Ectodermal cell (in vitro differentiated cells): ENCODE data around the gene USP38.

Source experiments
- H3K27ac ChIP-seq: 2 replicates; pipeline ENCODE4 v1.7.0; 2013; ENCODE audit warnings: mild to moderate bottlenecking, low read depth, low read length; ENCODE audit not compliant: insufficient read depth, poor library complexity, severe bottlenecking
- H3K27me3 ChIP-seq: 2 replicates; pipeline ENCODE4 v1.7.0; 2013; ENCODE audit warnings: mild to moderate bottlenecking, low read length; ENCODE audit not compliant: insufficient read depth, control insufficient read depth, poor library complexity, severe bottlenecking
- H3K36me3 ChIP-seq: one replicate; pipeline ENCODE4 v1.7.0; 2013; ENCODE audit warnings: low read length; ENCODE audit not compliant: control insufficient read depth, insufficient read depth
- H3K4me1 ChIP-seq: one replicate; pipeline ENCODE4 v1.7.0; 2013; ENCODE audit warnings: low read length; ENCODE audit not compliant: control insufficient read depth, insufficient read depth
- H3K4me3 ChIP-seq: 2 replicates; pipeline ENCODE4 v1.7.0; 2013; ENCODE audit warnings: low read depth, low read length, control low read depth; ENCODE audit not compliant: insufficient read depth
- H3K9me3 ChIP-seq: 2 replicates; pipeline ENCODE4 v1.7.0; 2013; ENCODE audit warnings: mild to moderate bottlenecking, low read length, moderate library complexity; ENCODE audit not compliant: control insufficient read depth
- WGBS, 2 experiments: methylation state at CpG; one replicate each; pipeline ENCODE4 v1.1.7; 2013; ENCODE audit warnings: missing lambda C conversion rate in 2 of 2; 5-methylcytosine and 5-hydroxymethylcytosine counted together

The USP38 gene

GRCh38 chr4:143241892-143242291 is 57.2 kb downstream of the USP38 start:
- Histone ChIP-seq H3K9me3 (no peaks in the 10 kb centered on the region), H3K27ac (no peak overlapping the region), H3K27me3 (no peaks in the 10 kb centered on the region), H3K4me3 (no peak overlapping the region), H3K4me1 (no peaks in the 10 kb centered on the region), H3K36me3 (no peaks in the 10 kb centered on the region)
- 91 to 100% methylated on average over 1 of the region's 1 CpG for WGBS, 2 experiments

- 92 to 93% methylated on average over 2 of the region's 2 CpGs for WGBS, 2 experiments
- Histone ChIP-seq H3K4me1 (no peaks in the 10 kb centered on the region), H3K9me3 (no peaks in the 10 kb centered on the region), H3K4me3 (no peak overlapping the region), H3K27me3 (no peaks in the 10 kb centered on the region), H3K36me3 (no peaks in the 10 kb centered on the region), H3K27ac (no peak overlapping the region)
Measured at GRCh38 chr4:143243041-143243440, 58.3 kb downstream of the USP38 start.

GRCh38 chr4:143246977-143247376 is 62.3 kb downstream of the USP38 start:
- no peaks in the 10 kb centered on the region for H3K4me1 ChIP-seq
- no peaks in the 10 kb centered on the region for H3K27me3 ChIP-seq
- 81 to 85% methylated on average over 3 to 4 of the region's 4 CpGs for WGBS, 2 experiments

GRCh38 chr4:143247866-143248265 is 63.1 kb downstream of the USP38 start:
- Histone ChIP-seq H3K9me3 (no peaks in the 10 kb centered on the region), H3K27me3 (no peaks in the 10 kb centered on the region), H3K4me1 (no peaks in the 10 kb centered on the region), H3K4me3 (no peak overlapping the region), H3K27ac (no peak overlapping the region), H3K36me3 (no peaks in the 10 kb centered on the region)
- 89 to 91% methylated on average over 2 of the region's 2 CpGs for WGBS, 2 experiments

More at GRCh38 chr4:143246977-143247376, 62.3 kb downstream of the USP38 start:
- H3K4me3 ChIP-seq: no peak overlapping the region
- no peaks in the 10 kb centered on the region for H3K9me3 ChIP-seq
- H3K36me3 ChIP-seq: no peaks in the 10 kb centered on the region
- H3K27ac ChIP-seq: no peak overlapping the region

- Histone ChIP-seq H3K4me1 (no peaks in the 10 kb centered on the region), H3K9me3 (no peaks in the 10 kb centered on the region), H3K4me3 (no peak overlapping the region), H3K27ac (no peak overlapping the region), H3K36me3 (no peaks in the 10 kb centered on the region), H3K27me3 (no peaks in the 10 kb centered on the region)
- WGBS, 2 experiments: 90 to 94% methylated on average over 4 of the region's 4 CpGs
Measured at GRCh38 chr4:143248827-143249226, 64.1 kb downstream of the USP38 start.

GRCh38 chr4:143250617-143251016 is 65.9 kb downstream of the USP38 start:
- no peaks in the 10 kb centered on the region for H3K36me3 ChIP-seq
- no peaks in the 10 kb centered on the region for H3K9me3 ChIP-seq
- no peak overlapping the region for H3K27ac ChIP-seq
- H3K4me1 ChIP-seq: no peaks in the 10 kb centered on the region
- no peak overlapping the region for H3K4me3 ChIP-seq
- WGBS, 2 experiments: 98 to 100% methylated on average over 2 to 3 of the region's 3 CpGs
- no peaks in the 10 kb centered on the region for H3K27me3 ChIP-seq

GRCh38 chr4:143251348-143251747 is 66.6 kb downstream of the USP38 start:
- Histone ChIP-seq H3K9me3 (no peaks in the 10 kb centered on the region), H3K36me3 (no peaks in the 10 kb centered on the region), H3K4me1 (no peaks in the 10 kb centered on the region), H3K4me3 (no peak overlapping the region), H3K27ac (no peak overlapping the region), H3K27me3 (no peaks in the 10 kb centered on the region)
- 95 to 100% methylated on average over 1 of the region's 1 CpG for WGBS, 2 experiments

- WGBS, 2 experiments: 56 to 58% methylated on average over 1 of the region's 1 CpG
- Histone ChIP-seq H3K4me1 (no peaks in the 10 kb centered on the region), H3K36me3 (no peaks in the 10 kb centered on the region), H3K27ac (no peak overlapping the region), H3K4me3 (no peak overlapping the region), H3K27me3 (no peaks in the 10 kb centered on the region), H3K9me3 (no peaks in the 10 kb centered on the region)
Measured at GRCh38 chr4:143251779-143252178, 67.1 kb downstream of the USP38 start.

GRCh38 chr4:143252478-143252877 is 67.8 kb downstream of the USP38 start:
- 89 to 95% methylated on average over 1 to 2 of the region's 3 CpGs for WGBS, 2 experiments
- H3K27ac ChIP-seq: no peak overlapping the region
- H3K9me3 ChIP-seq: no peaks in the 10 kb centered on the region
- no peak overlapping the region for H3K4me3 ChIP-seq
- no peaks in the 10 kb centered on the region for H3K4me1 ChIP-seq
- no peaks in the 10 kb centered on the region for H3K27me3 ChIP-seq
- no peaks in the 10 kb centered on the region for H3K36me3 ChIP-seq

- H3K27me3 ChIP-seq: no peaks in the 10 kb centered on the region
- WGBS, 2 experiments: 96% methylated on average over 2 of the region's 2 CpGs
- H3K4me3 ChIP-seq: no peak overlapping the region
- H3K4me1 ChIP-seq: no peaks in the 10 kb centered on the region
- no peaks in the 10 kb centered on the region for H3K9me3 ChIP-seq
- H3K27ac ChIP-seq: no peak overlapping the region
- H3K36me3 ChIP-seq: no peaks in the 10 kb centered on the region
Measured at GRCh38 chr4:143253166-143253565, 68.4 kb downstream of the USP38 start.
